Hepatocyte (in vitro differentiated cells): ENCODE results near the gene TMEM175. TPM values are rescaled to one million over a fixed set of nuclear protein-coding genes. Genes with fewer than 3 reads are reported as not detected.
"Not testable (repeated sequence)": the region's sequence is repeated elsewhere in the genome, so short reads cannot be mapped to it uniquely, and the experiment has no call there.

Experiments
- DNase-seq: peaks from one replicate; pipeline ENCODE4 v3.0.0-alpha.2; 2016; ENCODE audit warnings: low spot score
- H2AFZ ChIP-seq: fragments of 200-600 bp; sonication (generic); 2 replicates; pipeline ENCODE4 v1.6.0; 2016; ENCODE audit warnings: antibody characterized with exemption, mild to moderate bottlenecking
- H3K27ac ChIP-seq: fragments of 200-600 bp; sonication (generic); 2 replicates; pipeline ENCODE4 v1.5.1; 2016; ENCODE audit warnings: mild to moderate bottlenecking
- H3K27me3 ChIP-seq: fragments of 200-600 bp; sonication (generic); 2 replicates; pipeline ENCODE4 v1.6.1; 2016
- H3K36me3 ChIP-seq: fragments of 200-600 bp; sonication (generic); replicated peaks from 2 replicates; pipeline ENCODE4 v1.5.1; 2016; ENCODE audit warnings: low read depth; ENCODE audit not compliant: insufficient read depth
- H3K4me1 ChIP-seq: fragments of 200-600 bp; sonication (generic); 2 replicates; pipeline ENCODE4 v1.5.1; 2016; ENCODE audit warnings: mild to moderate bottlenecking, moderate library complexity; ENCODE audit not compliant: insufficient read depth
- H3K4me2 ChIP-seq: fragments of 200-600 bp; sonication (generic); 2 replicates; pipeline ENCODE4 v1.6.0; 2016
- H3K4me3 ChIP-seq: fragments of 200-600 bp; sonication (generic); 2 replicates; pipeline ENCODE4 v1.5.1; 2016; ENCODE audit warnings: mild to moderate bottlenecking
- H3K79me2 ChIP-seq: fragments of 200-600 bp; sonication (generic); 2 replicates; pipeline ENCODE4 v1.6.0; 2017; ENCODE audit warnings: mild to moderate bottlenecking
- H3K9me2 ChIP-seq: fragments of 200-600 bp; sonication (generic); replicated peaks from 2 replicates; pipeline ENCODE4 v1.6.0; 2017; ENCODE audit warnings: mild to moderate bottlenecking; ENCODE audit not compliant: insufficient read depth
- H3K9me3 ChIP-seq: fragments of 200-600 bp; sonication (generic); 2 replicates; pipeline ENCODE4 v1.5.1; 2016; ENCODE audit warnings: low read depth, mild to moderate bottlenecking
- H4K20me1 ChIP-seq: fragments of 200-600 bp; sonication (generic); 2 replicates; pipeline ENCODE4 v1.6.0; 2016; ENCODE audit warnings: mild to moderate bottlenecking; ENCODE audit not compliant: insufficient read depth, poor library complexity, severe bottlenecking
- CTCF ChIP-seq: fragments of 200-600 bp; sonication (generic); IDR thresholded peaks from 2 replicates; pipeline ENCODE4 v1.5.1; 2016; ENCODE audit warnings: antibody characterized with exemption, mild to moderate bottlenecking; ENCODE audit not compliant: poor library complexity
- EZH2 ChIP-seq: fragments of 200-600 bp; sonication (generic); IDR thresholded peaks from 2 replicates; pipeline ENCODE4 v1.6.1; 2016; ENCODE audit warnings: antibody characterized with exemption, mild to moderate bottlenecking, borderline replicate concordance
- EZH2phosphoT487 ChIP-seq: fragments of 200-600 bp; sonication (generic); IDR thresholded peaks from one replicate; pipeline ENCODE4 v1.6.1; 2018; ENCODE audit warnings: antibody characterized with exemption, mild to moderate bottlenecking, low read depth, moderate library complexity; ENCODE audit not compliant: unreplicated experiment, severe bottlenecking
- WGBS: methylation state at CpG from one replicate; pipeline ENCODE4 v1.1.6; 2016; ENCODE audit warnings: low lambda C conversion rate; ENCODE audit errors: missing lambda C conversion rate; 5-methylcytosine and 5-hydroxymethylcytosine counted together
- polyA plus RNA-seq: library from polyadenylated mRNA; unstranded; fragments of >200 nt; fragmentation: Nextera tagmentation; extraction: Ambion mirVana; gene quantifications from 2 replicates; pipeline ENCODE4 v1.2.1, GENCODE V29; 2016
- total RNA-seq: library from RNA; depleted of rRNA; stranded (reverse); fragments of >200 nt; gene quantifications from 2 replicates; pipeline ENCODE4 v1.2.3, GENCODE V29; 2014

The TMEM175 gene
- total and polyA plus RNA-seq, 2 experiments from 2014 or later, result 14.8 to 31.4 TPM

- H3K4me1 ChIP-seq, result peaks cover 15% of the 10 kb centered on the region
- WGBS, result 97% methylated on average over 9 of the region's 9 CpGs
- H3K79me2 ChIP-seq, result peaks cover 13% of the 10 kb centered on the region
Observed at GRCh38 chr4:974668-975067, 42.4 kb downstream of the TMEM175 start.

GRCh38 chr4:976016-976415 is 43.8 kb downstream of the TMEM175 start:
- H3K9me2 ChIP-seq, H3K36me3 ChIP-seq, H3K9me3 ChIP-seq, DNase-seq, H4K20me1 ChIP-seq, H3K27me3 ChIP-seq, H3K27ac ChIP-seq, H3K4me2 ChIP-seq, H2AFZ ChIP-seq, H3K4me3 ChIP-seq: not testable (repeated sequence)
- 96% methylated on average over 14 of the region's 25 CpGs for WGBS
- peaks cover 13% of the 10 kb centered on the region for H3K79me2 ChIP-seq
- H3K4me1 ChIP-seq, result peaks cover 15% of the 10 kb centered on the region

More at GRCh38 chr4:974668-975067, 42.4 kb downstream of the TMEM175 start:
- H3K9me3 ChIP-seq, result no peaks in the 10 kb centered on the region
- H3K27ac ChIP-seq, result no peak overlapping the region
- no peak overlapping the region for H3K4me3 ChIP-seq
- no peak for DNase-seq
- no peaks in the 10 kb centered on the region for H3K36me3 ChIP-seq
- H4K20me1 ChIP-seq, result no peaks in the 10 kb centered on the region
- TF ChIP-seq EZH2phosphoT487 (no peak), CTCF (no peak), EZH2 (no peak)
- H3K4me2 ChIP-seq, result no peak overlapping the region
- H2AFZ ChIP-seq, result no peak overlapping the region
- no peaks in the 10 kb centered on the region for H3K27me3 ChIP-seq
- H3K9me2 ChIP-seq, result no peaks in the 10 kb centered on the region

- TF ChIP-seq EZH2phosphoT487, result no peak
- Histone ChIP-seq H3K9me3 (no peaks in the 10 kb centered on the region), H3K4me1 (no peaks in the 10 kb centered on the region), H3K27me3 (no peaks in the 10 kb centered on the region), H3K9me2 (no peaks in the 10 kb centered on the region), H4K20me1 (no peaks in the 10 kb centered on the region), H2AFZ (no peak overlapping the region), H3K79me2 (peaks cover 4% of the 10 kb centered on the region), H3K4me3 (no peak overlapping the region), H3K4me2 (no peak overlapping the region), H3K27ac (no peak overlapping the region), H3K36me3 (no peaks in the 10 kb centered on the region)
- DNase-seq, result no peak
- 65% methylated on average over 20 of the region's 20 CpGs for WGBS
Observed at GRCh38 chr4:978957-979701, 46.9 kb downstream of the TMEM175 start.

GRCh38 chr4:982291-982690 is 50.0 kb downstream of the TMEM175 start:
- 94% methylated on average over 17 of the region's 17 CpGs for WGBS

More at GRCh38 chr4:982291-982690, 50.0 kb downstream of the TMEM175 start:
- Histone ChIP-seq H3K4me3 (no peak overlapping the region), H3K27ac (no peak overlapping the region), H3K27me3 (no peaks in the 10 kb centered on the region), H2AFZ (no peak overlapping the region), H3K9me2 (no peaks in the 10 kb centered on the region), H3K4me1 (peaks cover 13% of the 10 kb centered on the region), H3K9me3 (no peaks in the 10 kb centered on the region), H3K79me2 (peaks cover 17% of the 10 kb centered on the region), H3K4me2 (no peak overlapping the region), H4K20me1 (no peaks in the 10 kb centered on the region), H3K36me3 (no peaks in the 10 kb centered on the region)
- DNase-seq, result no peak
- TF ChIP-seq CTCF (no peak), EZH2phosphoT487 (no peak), EZH2 (no peak)
